A549 treated with AZD9567 at 1 μM for 4 hours (cell line): ENCODE measurements around the gene CENPW. TPM values are rescaled to one million over a fixed set of nuclear protein-coding genes. Genes with fewer than 3 reads are reported as not detected.

Source experiments
- total RNA-seq: library from RNA; stranded (reverse); fragments of 200-300 nt; extraction: Qiagen RNA extraction; gene quantifications from 5 replicates; pipeline ENCODE4 v1.2.3, GENCODE V29; 2022; ENCODE audit not compliant: insufficient read depth

Gene CENPW
- total RNA-seq: 27.3 to 44.5 TPM (median 42.1 TPM) in 5 replicates

GRCh38 chr6:126339796-126340609, at the start of gene CENPW:
Gene CENPW (plus strand): TSS chr6:126340115. CDS start chr6:126340274, 159 bp downstream.

